GM21619 (cell line): ENCODE data around the gene GTF2H4.
"Not testable (repeated sequence)": the region's sequence is repeated elsewhere in the genome, so short reads cannot be mapped to it uniquely, and the experiment has no call there.

Experiments used
- ATAC-seq: cut with Tn5 transposase; IDR thresholded peaks from one replicate; pipeline ENCODE4 v1.9.1; 2021; ENCODE audit not compliant: unreplicated experiment

The GTF2H4 gene

DNA sequence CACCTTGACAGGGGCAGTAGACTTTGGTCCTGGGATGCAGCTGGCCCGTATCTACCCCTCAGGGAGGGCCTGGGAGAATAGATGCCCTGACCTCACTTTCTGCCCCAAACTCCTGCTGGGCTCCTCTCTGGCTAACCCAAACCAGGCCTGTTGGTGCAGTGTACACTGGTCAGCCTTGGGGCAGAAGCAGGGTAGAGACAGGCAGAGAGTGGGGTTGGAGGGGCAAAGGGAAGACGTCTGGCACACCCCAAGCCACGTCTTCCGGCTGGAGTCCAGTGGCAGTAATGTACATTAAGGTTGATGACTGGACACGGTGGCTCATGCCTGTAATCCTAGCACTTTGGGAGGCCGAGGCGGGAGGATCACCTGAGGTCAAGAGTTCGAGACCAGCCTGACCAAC lies 14.3 kb upstream of the GTF2H4 start:
- no peak for ATAC-seq

DNA sequence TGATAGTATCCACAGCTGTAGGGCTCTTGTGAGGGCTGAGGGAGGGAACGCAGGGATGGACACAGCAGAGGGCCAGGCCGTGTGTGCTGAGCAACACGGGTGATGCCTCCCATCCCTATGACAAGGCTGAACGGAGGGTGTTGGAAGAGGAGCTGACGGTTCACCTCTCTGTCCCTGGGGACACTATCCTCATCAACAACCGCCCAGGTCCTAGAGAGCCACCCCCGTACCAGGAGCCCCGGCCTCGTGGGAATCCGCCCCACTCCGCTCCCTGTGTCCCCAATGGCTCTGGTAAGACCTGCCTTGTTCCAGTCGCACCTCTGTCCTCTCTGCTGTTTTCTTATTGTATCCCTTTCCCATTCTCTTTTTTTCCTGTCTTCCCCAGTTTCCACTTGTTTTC lies 13.6 kb upstream of the GTF2H4 start:
- ATAC-seq, result no peak

DNA sequence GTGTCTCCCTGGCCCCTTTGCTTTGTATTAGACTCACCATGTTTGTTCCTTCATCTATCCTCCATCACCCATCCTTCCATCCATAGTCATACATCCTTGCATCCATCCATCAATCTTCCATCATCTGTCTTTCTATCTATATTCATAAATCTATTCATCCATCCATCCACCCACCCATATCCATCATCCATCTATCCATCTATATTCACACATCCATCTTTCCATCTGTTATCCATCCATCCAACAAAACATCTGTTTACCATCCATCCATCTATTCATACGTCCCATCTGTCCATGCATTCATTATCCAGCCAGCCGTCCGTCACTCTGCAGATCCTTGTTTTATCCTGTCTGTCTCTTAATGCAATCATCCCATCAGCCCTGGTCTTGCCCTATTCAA lies 13.1 kb upstream of the GTF2H4 start:
- ATAC-seq, result no peak

DNA sequence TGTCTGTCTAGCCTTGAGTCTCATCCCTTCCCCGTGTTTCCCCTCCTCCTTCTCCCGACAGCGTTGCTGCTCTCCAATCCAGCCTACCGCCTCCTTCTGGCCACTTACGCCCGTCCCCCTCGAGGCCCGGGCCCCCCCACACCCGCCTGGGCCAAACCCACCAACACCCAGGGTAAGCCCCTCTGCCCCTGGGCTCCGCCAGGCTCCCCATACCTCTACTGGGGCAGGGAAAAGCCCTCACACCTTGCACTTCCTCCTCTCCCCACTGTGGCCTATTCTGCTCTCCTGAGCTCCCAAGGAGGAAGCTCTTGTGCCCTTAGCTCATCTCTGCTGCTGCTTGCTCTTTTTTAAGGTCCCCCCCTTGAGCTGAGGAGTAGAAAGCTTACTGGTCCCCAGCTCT lies 12.7 kb upstream of the GTF2H4 start:
- no peak for ATAC-seq

DNA sequence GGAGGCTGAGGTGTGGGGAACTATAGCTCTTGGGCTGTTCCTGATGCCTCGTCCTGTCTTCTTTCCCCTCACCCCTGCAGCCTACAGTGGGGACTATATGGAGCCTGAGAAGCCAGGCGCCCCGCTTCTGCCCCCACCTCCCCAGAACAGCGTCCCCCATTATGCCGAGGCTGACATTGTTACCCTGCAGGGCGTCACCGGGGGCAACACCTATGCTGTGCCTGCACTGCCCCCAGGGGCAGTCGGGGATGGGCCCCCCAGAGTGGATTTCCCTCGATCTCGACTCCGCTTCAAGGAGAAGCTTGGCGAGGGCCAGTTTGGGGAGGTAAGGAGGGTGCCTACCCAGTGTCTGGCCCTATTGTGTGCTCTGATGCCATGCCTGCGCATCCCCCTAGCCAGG lies 11.5 kb upstream of the GTF2H4 start:
- no peak for ATAC-seq

DNA sequence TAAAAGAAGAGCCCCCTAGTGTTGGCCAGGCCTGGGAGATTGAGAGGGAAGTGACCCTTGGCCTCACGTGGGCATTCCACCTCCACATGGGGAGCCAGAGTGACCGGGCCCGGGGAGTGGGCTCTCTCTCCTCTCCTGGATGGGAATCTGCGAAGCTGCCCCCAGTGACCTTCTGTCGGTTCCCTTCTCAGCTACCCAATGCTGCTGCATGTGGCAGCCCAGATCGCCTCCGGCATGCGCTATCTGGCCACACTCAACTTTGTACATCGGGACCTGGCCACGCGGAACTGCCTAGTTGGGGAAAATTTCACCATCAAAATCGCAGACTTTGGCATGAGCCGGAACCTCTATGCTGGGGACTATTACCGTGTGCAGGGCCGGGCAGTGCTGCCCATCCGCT lies 10.1 kb upstream of the GTF2H4 start:
- ATAC-seq, result no peak

DNA sequence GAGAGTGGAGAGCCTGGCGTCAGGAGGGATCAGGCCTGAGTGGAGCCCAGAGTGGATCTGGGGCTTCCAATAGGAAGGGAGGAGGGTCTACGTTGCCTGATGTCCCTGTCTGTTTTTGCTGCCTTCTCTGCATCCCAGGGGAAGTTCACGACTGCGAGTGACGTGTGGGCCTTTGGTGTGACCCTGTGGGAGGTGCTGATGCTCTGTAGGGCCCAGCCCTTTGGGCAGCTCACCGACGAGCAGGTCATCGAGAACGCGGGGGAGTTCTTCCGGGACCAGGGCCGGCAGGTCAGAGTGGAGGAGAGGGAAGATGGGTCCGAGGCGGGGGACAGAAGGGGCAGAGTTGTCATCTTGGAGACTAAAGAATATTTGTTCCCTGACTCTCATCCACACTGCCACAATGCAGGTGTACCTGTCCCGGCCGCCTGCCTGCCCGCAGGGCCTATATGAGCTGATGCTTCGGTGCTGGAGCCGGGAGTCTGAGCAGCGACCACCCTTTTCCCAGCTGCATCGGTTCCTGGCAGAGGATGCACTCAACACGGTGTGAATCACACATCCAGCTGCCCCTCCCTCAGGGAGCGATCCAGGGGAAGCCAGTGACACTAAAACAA lies 9.2 kb upstream of the GTF2H4 start:
- no peak for ATAC-seq

DNA sequence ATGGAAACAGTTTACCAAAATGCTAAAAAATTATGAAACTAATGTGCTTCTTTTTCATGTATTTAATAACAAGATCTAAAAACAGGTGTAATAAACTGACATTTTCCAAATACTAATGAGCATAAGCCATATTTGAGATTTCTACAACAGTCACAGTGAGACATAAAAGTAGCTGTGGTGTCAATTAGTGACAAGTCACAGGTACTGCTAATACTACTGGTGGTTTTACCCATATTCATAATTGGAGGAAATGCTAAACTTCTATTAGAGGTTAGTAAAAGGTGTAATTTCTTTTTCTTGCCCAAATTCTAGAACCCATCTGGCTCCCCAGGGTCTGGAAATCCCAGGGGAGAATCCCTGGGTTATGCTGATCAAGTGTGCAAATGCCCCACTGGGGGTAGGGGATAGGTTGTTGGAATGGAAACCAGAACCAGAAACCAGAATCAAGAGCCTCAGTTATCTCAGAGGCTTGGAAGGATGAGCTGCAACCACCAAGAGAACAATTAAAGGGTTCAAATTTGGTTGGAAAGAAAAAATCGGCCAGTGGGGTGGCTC lies 7.1 kb upstream of the GTF2H4 start:
- no peak for ATAC-seq

DNA sequence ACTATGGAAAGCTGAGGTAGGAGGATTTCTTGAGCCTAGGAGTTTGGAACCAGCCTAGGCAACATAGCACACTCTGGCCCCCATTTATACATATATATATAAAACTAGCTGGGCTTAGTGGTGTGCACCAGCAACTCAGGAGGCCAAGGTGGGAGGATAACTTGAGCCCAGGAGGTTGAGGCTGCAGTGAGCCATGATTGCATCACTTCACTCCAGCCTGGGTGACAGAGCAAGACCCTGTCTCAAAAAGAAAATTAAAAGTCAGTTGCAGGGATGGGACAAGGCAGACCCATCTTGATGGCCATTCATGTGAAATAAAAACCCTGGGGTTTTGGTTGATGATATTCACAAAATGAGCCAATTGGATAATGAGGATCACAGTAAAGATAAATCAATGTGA lies 6.6 kb upstream of the GTF2H4 start:
- no peak for ATAC-seq

DNA sequence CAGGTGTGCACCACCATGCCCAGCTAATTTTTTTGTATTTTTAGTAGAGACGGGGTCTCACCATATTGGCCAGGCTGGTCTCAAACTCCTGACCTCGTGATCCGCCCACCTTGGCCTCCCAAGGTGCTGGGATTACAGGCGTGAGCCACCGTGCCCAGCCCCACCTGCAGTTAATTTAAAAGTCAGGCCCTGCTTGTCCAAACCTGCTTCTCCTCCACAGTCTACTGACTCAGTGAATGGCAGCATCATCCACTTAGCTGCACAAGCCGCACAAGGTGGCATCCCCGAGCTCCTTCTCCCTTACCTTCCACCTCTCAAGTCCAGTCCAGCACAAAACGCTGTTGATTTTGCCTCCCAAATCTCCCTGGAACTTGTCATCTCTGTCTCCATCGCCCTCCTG lies 5.8 kb upstream of the GTF2H4 start:
- ATAC-seq, result not testable (repeated sequence)

DNA sequence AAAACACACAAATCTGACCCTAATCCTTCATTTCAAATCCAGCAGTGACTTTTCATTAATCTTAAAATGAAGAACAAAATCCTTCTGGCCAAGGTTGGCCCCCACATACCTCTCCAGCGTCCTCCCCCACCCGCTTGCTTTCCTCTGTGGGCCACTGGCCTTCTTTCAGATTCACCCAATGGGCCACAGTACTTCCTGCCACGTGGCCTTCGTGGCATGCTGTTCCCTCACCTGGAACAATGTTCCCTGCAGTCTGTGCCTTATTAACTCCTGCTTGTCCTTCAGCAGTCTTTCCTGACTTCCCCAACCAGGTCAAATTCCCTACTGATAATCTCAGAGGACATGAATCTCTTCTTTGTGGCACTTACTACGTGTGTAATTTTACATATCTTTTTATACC lies 5.3 kb upstream of the GTF2H4 start:
- ATAC-seq, result no peak

DNA sequence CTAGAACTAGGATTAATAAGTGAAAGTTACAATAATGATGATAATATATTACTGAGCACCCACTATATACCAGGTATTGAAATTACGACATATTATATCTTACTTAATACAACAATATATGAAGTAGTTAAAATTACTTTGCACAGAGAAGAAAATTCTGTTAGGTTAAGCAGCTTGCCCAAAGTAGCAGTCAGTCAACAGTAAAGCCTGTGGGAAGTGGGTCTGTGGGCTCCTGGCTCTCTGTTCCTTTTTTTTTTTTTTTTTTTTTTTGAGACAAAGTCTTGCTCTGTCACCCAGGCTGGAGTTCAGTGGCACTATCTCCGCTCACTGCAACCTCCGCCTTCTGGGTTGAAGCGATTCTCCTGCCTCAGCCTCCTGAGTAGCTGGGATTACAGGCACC lies 4.8 kb upstream of the GTF2H4 start:
- ATAC-seq, result no peak

DNA sequence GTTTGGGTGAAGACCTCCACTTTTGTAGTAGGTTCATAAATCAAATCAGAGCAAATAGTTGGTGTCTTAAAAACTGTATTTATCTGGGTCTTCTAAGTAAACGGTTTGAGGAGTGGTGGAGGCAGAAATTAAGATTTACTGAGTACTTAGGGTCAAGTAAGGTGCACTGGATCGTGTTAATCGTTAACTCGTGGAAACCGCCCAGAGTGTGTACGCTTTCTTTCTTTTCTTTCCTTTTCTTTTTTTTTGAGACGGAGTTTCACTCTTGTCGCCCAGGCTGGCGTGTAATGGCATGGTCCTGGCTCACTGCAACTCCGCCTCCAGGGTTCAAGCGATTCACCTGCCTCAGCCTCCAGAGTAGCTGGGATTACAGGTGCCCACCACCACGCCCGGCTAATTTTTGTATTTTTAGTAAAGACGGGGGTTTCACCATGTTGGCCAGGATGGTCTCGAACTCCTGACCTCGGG lies 683 bp upstream of the GTF2H4 start:
- ATAC-seq, result not testable (repeated sequence)

DNA sequence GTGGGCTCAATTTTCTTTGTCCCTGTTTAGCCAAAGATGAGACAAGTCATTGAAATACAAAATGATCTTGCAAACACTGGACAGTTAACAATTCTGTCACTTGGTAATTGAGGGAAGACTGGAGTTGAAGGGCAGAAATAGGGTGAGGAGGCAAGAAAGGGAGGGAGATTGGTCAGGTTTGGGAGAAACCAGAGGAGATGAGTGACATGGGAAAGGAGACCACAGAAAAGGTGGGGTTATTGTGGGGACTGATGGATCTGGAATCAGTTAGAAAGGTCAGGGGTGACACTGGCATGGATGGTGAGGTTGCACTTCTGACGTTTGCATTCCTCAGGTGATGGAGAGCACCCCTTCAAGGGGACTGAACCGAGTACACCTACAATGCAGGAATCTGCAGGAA lies 693 bp downstream of the GTF2H4 start:
- no peak for ATAC-seq

DNA sequence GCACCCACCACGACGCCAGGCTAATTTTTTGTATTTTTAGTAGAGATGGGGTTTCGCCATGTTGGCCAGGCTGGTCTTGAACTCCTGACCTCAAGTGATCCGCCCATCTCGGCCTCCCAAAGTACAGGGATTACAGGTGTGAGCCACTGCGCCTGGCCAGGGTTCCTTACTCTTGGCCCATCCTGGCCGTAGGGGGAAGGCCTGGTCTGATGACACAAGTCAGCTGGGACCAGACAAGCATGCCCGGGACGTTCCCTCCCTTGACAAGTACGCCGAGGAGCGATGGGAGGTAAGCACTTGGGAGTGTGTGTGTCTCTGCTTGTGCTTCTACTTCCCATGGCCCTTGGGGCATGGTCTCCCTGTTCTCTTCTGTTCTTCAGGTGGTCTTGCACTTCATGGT lies 2.5 kb downstream of the GTF2H4 start:
- not testable (repeated sequence) for ATAC-seq

DNA sequence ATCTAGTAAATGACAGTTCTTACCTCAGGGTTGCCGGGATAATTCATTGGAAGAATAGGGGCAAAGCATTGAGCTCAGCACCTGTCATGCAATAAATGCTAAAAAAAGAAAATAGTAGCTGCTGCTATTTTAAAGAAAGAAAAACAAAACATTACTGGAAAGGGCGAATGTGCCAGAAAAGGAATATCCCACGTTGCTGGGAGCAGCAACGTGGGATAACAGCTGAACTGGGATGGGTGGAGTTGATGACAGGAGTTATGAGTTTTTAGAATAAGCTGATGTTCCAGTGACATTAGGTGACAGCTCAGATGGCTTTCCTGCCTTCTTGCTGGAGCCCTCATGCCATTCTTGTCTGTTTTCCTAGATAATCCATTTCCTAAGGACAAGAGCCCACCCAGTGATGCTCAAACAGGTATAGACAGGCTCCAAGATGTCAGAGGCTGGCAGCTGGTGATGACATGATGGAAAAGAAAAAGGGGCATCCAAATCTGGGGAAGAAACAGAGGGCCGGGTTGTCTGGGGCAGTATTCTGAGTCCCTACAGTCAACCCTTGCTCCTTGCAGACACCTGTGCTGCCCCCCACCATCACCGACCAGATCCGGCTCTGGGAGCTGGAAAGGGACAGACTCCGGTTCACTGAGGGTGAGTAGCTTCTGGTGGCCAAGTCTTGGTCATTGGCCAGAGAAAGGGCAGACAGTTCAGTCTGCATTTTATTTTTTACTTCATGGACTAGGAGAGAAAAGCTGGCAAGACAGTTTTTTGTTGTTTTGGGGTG lies 4.9 kb downstream of the GTF2H4 start:
- ATAC-seq, result no peak

DNA sequence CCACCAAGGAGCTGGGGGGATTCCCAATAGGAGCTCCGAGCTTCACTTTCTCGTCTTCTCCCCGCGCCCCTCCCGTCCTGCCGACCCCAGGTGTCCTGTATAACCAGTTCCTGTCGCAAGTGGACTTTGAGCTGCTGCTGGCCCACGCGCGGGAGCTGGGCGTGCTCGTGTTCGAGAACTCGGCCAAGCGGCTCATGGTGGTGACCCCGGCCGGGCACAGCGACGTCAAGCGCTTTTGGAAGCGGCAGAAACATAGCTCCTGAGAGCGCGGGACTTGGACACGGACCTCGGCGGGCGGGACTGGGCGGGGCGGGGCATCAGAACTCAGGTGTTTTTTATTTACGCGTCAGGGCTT lies 5.7 kb downstream of the GTF2H4 start:
- peak; percentile 4 for ATAC-seq

DNA sequence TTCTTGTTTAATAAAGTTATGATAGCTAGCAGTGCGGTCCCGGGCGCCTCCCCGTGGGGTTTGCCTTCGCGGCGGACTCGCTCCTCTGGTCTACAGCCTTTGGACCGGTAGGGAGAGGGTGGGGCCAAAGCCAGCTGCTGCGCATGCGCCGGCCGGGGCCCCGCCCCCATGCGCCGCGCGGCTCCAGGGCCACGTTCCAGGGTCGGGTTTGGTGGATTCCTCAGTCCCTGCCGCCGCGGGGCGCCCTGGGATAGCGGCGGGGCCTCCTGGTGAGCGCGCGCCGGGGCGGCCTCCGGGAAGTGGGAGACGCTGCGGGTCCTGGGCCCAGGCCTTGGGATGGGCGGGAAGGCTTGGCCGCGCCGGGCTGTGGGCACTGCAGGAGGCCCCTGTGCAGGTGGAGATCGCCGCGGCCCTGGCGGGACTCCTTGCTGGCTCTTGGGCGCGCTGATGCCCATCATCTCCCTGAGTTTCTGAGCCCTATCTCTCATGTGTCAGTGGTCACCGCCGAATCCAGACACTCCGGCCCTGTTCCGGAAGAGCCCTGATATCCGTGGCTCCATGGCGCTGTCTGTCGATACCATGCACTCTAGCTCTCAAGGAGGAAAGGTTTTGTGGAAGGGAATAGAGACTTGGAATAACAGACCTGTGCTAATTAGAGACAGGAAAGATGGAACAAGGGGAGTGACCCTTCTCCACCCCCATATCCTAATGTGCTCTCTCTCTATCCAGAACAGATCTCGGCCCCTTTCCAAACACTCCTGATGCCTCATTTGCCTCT lies 6.3 kb downstream of the GTF2H4 start, which contains the start of gene VARS2:
VARS2 (plus strand) TSS at position 163 of the 778 bp plus-strand sequence; CDS start at position 762, 599 bp downstream.
- peak; percentile 78 for ATAC-seq

DNA sequence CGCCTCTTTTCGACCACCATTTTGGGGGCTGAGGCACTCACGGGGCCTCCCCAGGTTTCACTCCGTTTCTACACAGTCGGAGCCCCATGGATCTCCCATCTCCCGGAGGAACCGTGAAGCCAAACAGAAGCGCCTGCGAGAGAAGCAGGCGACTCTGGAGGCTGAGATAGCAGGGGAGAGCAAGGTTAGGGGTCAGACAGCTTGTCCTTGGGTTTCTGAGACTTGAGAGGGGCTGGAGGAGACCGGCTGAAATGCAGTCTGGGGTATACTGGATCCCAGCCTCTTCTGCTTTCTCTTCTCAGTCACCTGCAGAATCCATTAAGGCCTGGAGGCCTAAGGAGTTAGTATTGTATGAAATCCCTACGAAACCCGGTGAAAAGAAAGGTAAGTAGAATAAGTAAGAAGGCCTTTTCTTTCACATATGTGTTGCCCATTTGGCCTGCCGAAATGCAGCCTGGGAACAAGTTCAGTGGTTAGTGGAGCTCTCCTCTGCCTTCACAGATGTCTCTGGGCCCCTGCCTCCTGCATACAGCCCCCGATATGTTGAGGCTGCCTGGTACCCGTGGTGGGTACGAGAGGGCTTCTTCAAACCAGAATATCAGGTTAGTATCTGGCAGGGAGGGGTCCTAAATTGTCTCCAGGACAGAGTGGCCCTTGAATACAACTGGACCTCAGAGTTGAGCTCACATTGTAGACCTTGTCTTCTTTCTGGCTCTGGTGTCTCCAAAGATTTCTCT lies 7.0 kb downstream of the GTF2H4 start:
- no peak for ATAC-seq

DNA sequence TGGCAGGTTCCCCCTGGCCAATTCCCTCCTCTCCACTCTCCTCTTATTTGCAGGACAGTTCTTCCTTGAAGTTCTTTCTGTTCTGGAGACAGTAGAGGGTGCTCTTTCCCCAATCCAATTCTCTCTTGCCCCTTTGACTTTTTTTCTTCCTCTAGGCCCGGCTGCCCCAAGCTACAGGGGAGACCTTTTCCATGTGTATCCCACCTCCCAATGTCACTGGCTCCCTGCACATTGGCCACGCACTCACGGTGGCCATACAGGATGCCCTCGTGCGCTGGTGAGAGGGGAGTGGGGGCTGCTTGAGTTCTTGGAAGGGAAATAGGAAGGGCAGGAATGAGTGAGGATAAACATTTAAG lies 7.6 kb downstream of the GTF2H4 start:
- no peak for ATAC-seq

DNA sequence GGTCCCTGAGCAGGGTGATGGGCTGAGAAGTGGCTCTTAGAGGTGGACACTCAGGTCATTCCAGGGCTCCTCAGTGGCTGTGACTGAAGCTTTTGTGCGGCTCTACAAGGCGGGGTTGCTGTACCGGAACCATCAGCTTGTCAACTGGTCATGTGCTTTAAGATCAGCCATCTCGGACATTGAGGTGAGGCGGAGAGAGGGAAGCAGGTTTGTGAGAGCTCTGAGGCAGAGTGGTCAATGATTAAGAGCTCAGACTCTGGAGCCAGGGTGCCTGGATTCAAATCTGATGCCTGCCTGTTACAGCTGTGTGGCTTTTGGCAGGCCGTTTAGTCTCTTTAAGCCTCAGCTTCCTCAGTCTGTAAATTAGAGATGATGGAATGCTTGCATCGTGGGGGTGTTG lies 9.0 kb downstream of the GTF2H4 start:
- no peak for ATAC-seq
